ENCODE measurements around the gene KCND3.

GRCh38 chr1:111745675-111746613 lies 243.5 kb downstream of the KCND3 start:
- TF ChIP-seq POLR2A (IDR thresholded peaks at IDR 0.05), result no peak
- TF ChIP-seq CTCF (IDR thresholded peaks at IDR 0.05), result no peak

Data from Peyer's patch (tissue), 4 donors.